Activated T-helper 2 cell treated with anti-CD3 and anti-CD28 coated beads, Interferon-gamma antibody, Interleukin-2, Interleukin-4, amounts not matched to agents 10 μg/mL and 5 μg/mL and 100 μg/mL, durations not matched to agents 14 hours and 24 hours and 36 hours (primary cell): ENCODE results near the gene GRM8. TPM values are rescaled to one million over a fixed set of nuclear protein-coding genes. Genes with fewer than 3 reads are reported as not detected.
"Not testable (repeated sequence)": the region's sequence is repeated elsewhere in the genome, so short reads cannot be mapped to it uniquely, and the experiment has no call there.

Experiments
- DNase-seq: peaks from one replicate; pipeline ENCODE4 v3.0.0; 2021; ENCODE audit warnings: low spot score
- H3K27ac Mint-ChIP-seq: one replicate; pipeline ENCODE4 v1.8.0; 2021; ENCODE audit warnings: mixed read lengths
- H3K27me3 Mint-ChIP-seq: one replicate; pipeline ENCODE4 v1.8.0; 2021; ENCODE audit warnings: low read depth, mixed read lengths
- H3K36me3 Mint-ChIP-seq: one replicate; pipeline ENCODE4 v1.8.0; 2021; ENCODE audit warnings: low read depth, mixed read lengths
- H3K4me1 Mint-ChIP-seq: one replicate; pipeline ENCODE4 v1.8.0; 2021; ENCODE audit warnings: low read depth, mixed read lengths
- H3K4me3 Mint-ChIP-seq: one replicate; pipeline ENCODE4 v1.8.0; 2021; ENCODE audit warnings: low read depth, mild to moderate bottlenecking, moderate library complexity, mixed read lengths
- H3K9me3 Mint-ChIP-seq: one replicate; pipeline ENCODE4 v1.8.0; 2021; ENCODE audit warnings: mixed read lengths
- intact Hi-C: fragments of 100-400 bp; cut with micrococcal nuclease; formaldehyde crosslinking; loops from one replicate; pipeline ENCODE4 v1.15.1; 2023
- total RNA-seq: library from RNA; stranded (reverse); gene quantifications from 2 replicates; pipeline ENCODE4 v1.2.3, GENCODE V29; 2022

The GRM8 gene
- total RNA-seq, 1 donor from 2014 or later = not detected

DNA sequence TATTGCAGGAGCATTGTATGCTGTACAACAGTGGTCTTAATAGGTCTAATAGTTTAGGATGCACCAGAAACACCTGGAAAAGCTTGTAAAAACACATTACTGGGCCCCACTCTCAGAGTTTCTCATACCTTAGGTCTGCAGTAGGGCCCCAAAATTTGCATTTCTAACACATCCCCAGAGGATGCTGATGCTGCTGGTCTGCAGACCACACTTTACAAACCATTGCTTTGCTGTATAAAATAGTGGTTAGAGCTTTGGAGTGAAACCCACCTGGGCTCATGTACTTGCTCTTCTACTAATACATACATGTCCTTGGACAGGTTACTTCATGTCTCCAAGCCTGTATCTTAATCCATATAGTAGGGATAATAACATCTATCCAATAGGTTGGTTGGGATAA is 279.7 kb downstream of the GRM8 start:
- Mint-ChIP-seq H3K4me3 (no peak overlapping the region), H3K27ac (no peak overlapping the region), H3K9me3 (no peaks in the 10 kb centered on the region), H3K4me1 (no peaks in the 10 kb centered on the region), H3K36me3 (no peaks in the 10 kb centered on the region), H3K27me3 (no peaks in the 10 kb centered on the region)
- intact Hi-C loops = no loop called here
- no peak for DNase-seq

DNA sequence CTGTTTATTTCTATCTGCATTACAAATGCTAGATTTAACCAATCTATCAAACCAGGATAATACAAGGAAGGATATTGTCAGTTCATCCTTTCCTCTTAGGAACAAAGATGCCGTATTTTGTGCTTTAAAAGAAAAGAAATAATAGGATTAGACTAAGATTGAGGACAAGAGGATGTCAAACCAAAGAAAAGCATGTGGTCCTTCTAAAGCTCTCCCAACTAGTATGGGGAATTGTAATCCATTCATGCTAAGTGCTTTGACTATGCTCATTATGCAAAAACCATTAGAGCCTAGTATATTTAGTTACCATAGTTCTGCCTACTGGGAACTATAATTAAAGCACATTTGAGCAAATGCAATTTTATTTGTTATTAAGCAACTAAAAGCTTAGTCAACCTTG is 280.2 kb downstream of the GRM8 start:
- Mint-ChIP-seq H3K4me3 (no peak overlapping the region), H3K27me3 (no peaks in the 10 kb centered on the region), H3K36me3 (no peaks in the 10 kb centered on the region), H3K27ac (no peak overlapping the region), H3K9me3 (no peaks in the 10 kb centered on the region), H3K4me1 (no peaks in the 10 kb centered on the region)
- intact Hi-C loops = no loop called here
- no peak for DNase-seq

DNA sequence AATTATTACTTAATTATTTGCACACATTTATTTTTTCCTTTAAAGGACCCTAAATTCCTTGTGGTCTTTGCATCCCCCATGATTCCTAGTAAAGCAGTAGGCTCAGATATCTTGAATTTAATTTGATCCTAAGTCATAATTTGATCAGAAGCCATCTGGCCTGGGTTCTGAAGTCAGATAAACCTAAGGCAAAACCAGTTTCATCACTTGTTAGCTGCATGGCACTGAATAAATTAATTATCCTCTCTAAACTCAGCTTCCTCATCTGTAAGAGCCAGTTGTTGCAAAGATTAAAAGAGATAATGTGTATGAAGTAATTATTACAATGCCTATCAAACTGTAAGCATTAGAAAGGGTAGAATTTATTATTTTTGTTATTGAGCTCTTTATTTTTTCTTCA is 293.1 kb downstream of the GRM8 start:
- Mint-ChIP-seq H3K9me3 (no peaks in the 10 kb centered on the region), H3K36me3 (no peaks in the 10 kb centered on the region), H3K27ac (no peak overlapping the region), H3K4me3 (no peak overlapping the region), H3K4me1 (no peaks in the 10 kb centered on the region), H3K27me3 (no peaks in the 10 kb centered on the region)
- no peak for DNase-seq
- intact Hi-C loops = no loop called here

DNA sequence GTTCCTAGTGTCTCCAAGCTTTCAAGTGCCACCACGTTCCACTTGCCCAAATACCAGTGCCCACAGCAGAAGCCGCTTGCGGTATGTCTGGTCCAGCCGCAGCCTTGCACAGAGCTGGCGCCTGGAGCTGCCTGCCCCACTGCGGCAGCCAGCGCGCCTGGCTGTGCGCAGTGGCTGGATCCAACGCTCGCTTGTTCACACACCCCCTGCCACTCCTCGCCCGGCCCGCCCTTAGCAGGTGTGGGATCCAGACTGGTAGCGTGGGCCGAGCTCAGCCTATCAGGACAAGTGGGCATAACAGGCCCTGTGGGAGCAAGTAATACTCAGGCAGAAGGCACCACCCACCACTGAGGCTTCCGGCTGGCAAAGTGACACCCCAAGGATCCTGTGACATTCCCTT is 294.4 kb downstream of the GRM8 start:
- no peaks in the 10 kb centered on the region for H3K4me1 Mint-ChIP-seq
- H3K4me3 Mint-ChIP-seq = no peak overlapping the region
- H3K9me3 Mint-ChIP-seq = no peaks in the 10 kb centered on the region
- intact Hi-C loops = no loop called here
- no peaks in the 10 kb centered on the region for H3K27me3 Mint-ChIP-seq
- no peaks in the 10 kb centered on the region for H3K36me3 Mint-ChIP-seq
- H3K27ac Mint-ChIP-seq = no peak overlapping the region
- DNase-seq = no peak

- no peaks in the 10 kb centered on the region for H3K36me3 Mint-ChIP-seq
- intact Hi-C loops = no loop called here
- H3K27me3 Mint-ChIP-seq = no peaks in the 10 kb centered on the region
- H3K27ac Mint-ChIP-seq = no peak overlapping the region
- no peaks in the 10 kb centered on the region for H3K9me3 Mint-ChIP-seq
- H3K4me1 Mint-ChIP-seq = no peaks in the 10 kb centered on the region
- no peak for DNase-seq
- no peak overlapping the region for H3K4me3 Mint-ChIP-seq
Observed at GRCh38 chr7:126957443-126957842, 295.3 kb downstream of the GRM8 start.

GRCh38 chr7:126953461-126953860 is 299.3 kb downstream of the GRM8 start:
- no peaks in the 10 kb centered on the region for H3K9me3 Mint-ChIP-seq
- no peak overlapping the region for H3K4me3 Mint-ChIP-seq
- intact Hi-C loops = no loop called here
- H3K27ac Mint-ChIP-seq = no peak overlapping the region
- peaks cover 2% of the 10 kb centered on the region for H3K27me3 Mint-ChIP-seq
- H3K4me1 Mint-ChIP-seq = no peaks in the 10 kb centered on the region
- no peaks in the 10 kb centered on the region for H3K36me3 Mint-ChIP-seq
- no peak for DNase-seq

DNA sequence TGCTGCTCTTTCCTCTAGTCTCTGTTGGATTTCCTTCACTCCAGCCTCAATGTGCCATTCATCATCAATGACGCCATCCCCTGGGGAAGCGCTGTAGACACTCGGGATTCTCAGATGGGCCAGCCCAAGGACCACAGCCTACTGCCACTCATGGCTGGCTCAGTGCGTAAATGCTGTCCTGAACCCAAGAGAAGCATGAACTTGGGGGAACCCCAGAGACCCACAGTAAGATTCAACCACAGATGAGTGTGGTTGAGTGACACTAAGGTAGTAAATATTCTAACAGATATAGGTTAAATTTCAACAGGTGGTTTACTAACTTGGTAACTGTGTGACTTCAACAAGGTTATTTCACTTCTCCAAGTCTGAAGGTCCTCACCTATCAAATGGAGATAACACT is 304.1 kb downstream of the GRM8 start:
- no peaks in the 10 kb centered on the region for H3K36me3 Mint-ChIP-seq
- intact Hi-C loops = no loop called here
- no peaks in the 10 kb centered on the region for H3K4me1 Mint-ChIP-seq
- H3K27me3 Mint-ChIP-seq = peaks cover 2% of the 10 kb centered on the region
- H3K9me3 Mint-ChIP-seq = no peaks in the 10 kb centered on the region
- no peak for DNase-seq
- H3K4me3 Mint-ChIP-seq = no peak overlapping the region
- no peak overlapping the region for H3K27ac Mint-ChIP-seq

DNA sequence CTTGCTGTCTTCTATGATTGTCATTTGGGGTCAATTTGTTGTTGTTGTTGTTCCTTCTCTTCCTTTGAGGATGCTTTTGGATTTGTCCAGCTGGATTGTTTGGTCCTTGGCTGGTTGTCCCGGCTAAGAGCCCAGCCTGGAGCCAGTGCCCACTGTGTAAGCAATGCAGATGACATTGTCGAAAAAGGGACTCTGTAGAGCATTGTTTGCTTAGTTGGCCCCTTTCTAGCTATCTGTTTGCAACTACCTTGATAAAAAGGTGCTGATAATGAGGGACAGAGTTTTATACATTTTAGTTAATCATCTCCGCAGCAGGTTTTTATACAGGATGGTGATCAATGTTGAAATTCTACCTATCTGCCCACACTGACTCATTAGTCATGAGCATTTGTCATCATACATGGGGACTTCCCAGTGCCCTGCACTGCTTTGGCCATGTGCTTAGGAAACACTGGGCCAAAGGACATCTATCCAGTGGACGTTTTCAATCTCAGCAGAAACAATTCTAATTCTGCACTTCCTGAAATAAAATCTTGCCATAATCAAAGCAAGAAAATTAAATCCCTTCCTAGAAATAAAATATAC is 311.9 kb downstream of the GRM8 start:
- no peak overlapping the region for H3K27ac Mint-ChIP-seq

DNA sequence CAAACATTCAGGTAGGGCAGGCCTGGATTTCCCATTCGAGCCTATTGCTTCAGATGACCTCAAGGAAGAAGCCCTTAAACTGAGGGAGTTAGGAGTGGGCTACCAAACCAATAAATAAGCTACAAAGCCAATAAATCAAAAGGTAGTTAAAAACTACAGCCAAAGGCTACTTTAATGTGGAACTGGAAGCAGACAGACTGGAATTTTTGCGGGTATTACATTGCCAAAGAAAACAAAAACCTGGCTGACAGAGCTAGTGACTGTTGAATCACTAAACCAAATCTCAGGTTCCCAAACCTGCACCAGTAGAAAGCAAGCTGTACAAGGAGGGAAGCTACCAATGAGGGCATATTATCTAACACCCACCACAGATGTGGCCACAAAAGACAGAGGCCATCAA is 315.6 kb downstream of the GRM8 start:
- intact Hi-C loops = no loop called here

More for the DNA sequence above, 311.9 kb downstream of the GRM8 start:
- Mint-ChIP-seq H3K4me1 (no peaks in the 10 kb centered on the region), H3K9me3 (no peaks in the 10 kb centered on the region), H3K4me3 (no peak overlapping the region), H3K36me3 (no peaks in the 10 kb centered on the region), H3K27me3 (no peaks in the 10 kb centered on the region)
- intact Hi-C loops = no loop called here
- no peak for DNase-seq

DNA sequence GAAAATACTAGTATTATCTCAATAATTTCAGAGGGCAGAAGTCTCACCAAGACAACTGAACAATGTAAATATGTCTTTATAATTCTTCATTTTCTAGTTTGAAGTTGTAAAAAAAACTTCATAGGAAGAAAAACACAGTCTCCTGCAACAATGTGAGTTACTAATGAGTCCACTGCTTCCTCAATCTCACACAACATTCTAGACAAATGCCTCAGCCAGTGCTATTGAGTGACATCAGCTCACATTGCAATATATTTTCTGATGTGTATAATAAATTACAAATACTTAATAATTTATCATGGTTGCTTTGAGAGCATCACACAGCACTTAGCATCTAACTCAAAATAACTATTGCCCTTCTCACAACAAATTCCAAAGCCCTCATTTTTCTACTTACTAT is 321.2 kb downstream of the GRM8 start:
- intact Hi-C loops = no loop called here
- Mint-ChIP-seq H3K36me3 (no peaks in the 10 kb centered on the region), H3K9me3 (no peaks in the 10 kb centered on the region), H3K27ac (no peak overlapping the region), H3K4me3 (no peak overlapping the region), H3K27me3 (no peaks in the 10 kb centered on the region), H3K4me1 (no peaks in the 10 kb centered on the region)
- DNase-seq = no peak

More for the DNA sequence above, 315.6 kb downstream of the GRM8 start:
- no peak overlapping the region for H3K27ac Mint-ChIP-seq
- H3K4me1 Mint-ChIP-seq = no peaks in the 10 kb centered on the region
- H3K9me3 Mint-ChIP-seq = no peaks in the 10 kb centered on the region
- no peaks in the 10 kb centered on the region for H3K27me3 Mint-ChIP-seq
- no peak for DNase-seq
- H3K36me3 Mint-ChIP-seq = no peaks in the 10 kb centered on the region
- H3K4me3 Mint-ChIP-seq = no peak overlapping the region

DNA sequence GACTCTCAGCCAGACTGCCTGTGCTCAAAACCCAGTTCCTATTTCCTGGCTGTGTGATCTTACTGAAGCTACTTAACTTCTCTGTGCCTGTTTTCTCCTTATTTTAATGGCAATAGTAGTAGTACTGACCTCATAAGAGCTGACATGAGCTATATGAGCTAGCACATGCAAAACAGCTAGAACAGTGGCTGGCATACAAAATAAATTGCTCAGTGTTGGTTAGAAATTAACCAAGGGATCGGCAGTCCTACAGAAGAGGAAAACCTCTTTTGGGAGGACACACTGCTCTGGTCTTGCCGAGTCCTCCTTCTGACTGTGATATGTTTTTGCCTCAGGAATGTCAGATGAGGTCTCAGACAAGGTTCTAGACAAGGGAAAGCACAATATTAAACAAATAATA is 322.6 kb downstream of the GRM8 start:
- H3K4me3 Mint-ChIP-seq = no peak overlapping the region

DNA sequence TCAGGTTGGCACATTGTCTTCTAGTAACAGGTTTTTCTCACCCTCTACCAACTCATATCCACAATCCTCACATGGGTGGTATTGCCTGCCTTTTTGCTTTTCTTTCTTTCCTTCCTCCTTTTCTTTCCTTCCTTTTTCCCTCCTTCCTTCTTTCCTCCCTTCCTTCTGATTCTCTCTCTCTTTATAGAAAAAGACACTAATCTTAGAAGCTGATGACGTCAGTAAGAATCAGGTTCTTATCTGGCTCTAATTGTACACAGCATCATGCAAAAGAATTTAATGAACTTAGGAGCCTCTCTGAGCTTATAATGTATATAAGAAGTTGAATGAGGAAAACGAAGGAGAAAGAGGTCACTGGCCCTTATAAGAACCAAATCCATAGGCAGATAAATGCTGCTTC is 328.3 kb downstream of the GRM8 start:
- Mint-ChIP-seq H3K4me3 (no peak overlapping the region), H3K36me3 (no peaks in the 10 kb centered on the region)
- intact Hi-C loops = no loop called here

More for the DNA sequence above, 322.6 kb downstream of the GRM8 start:
- Mint-ChIP-seq H3K4me1 (no peaks in the 10 kb centered on the region), H3K27me3 (no peaks in the 10 kb centered on the region), H3K36me3 (no peaks in the 10 kb centered on the region), H3K9me3 (no peaks in the 10 kb centered on the region), H3K27ac (no peak overlapping the region)
- no peak for DNase-seq
- intact Hi-C loops = no loop called here

GRCh38 chr7:126911627-126912026 is 341.1 kb downstream of the GRM8 start:
- H3K9me3 Mint-ChIP-seq, H3K4me1 Mint-ChIP-seq, H3K27ac Mint-ChIP-seq, H3K27me3 Mint-ChIP-seq, H3K36me3 Mint-ChIP-seq, DNase-seq, H3K4me3 Mint-ChIP-seq, intact Hi-C loops: not testable (repeated sequence)

More for the DNA sequence above, 328.3 kb downstream of the GRM8 start:
- Mint-ChIP-seq H3K27me3 (no peaks in the 10 kb centered on the region), H3K27ac (no peak overlapping the region), H3K4me1 (no peaks in the 10 kb centered on the region), H3K9me3 (no peaks in the 10 kb centered on the region)
- DNase-seq = no peak

- H3K27me3 Mint-ChIP-seq, H3K4me1 Mint-ChIP-seq, intact Hi-C loops, DNase-seq, H3K4me3 Mint-ChIP-seq, H3K27ac Mint-ChIP-seq, H3K9me3 Mint-ChIP-seq, H3K36me3 Mint-ChIP-seq: not testable (repeated sequence)
Observed at GRCh38 chr7:126908564-126908963, 344.2 kb downstream of the GRM8 start.
